HG03175 (cell line): Measurements from ENCODE around the gene HELZ.
"Not testable (repeated sequence)": the region's sequence is repeated elsewhere in the genome, so short reads cannot be mapped to it uniquely, and the experiment has no call there.

Experiments
- ATAC-seq: cut with Tn5 transposase; IDR thresholded peaks from one replicate; pipeline ENCODE4 v1.9.1; 2021; ENCODE audit warnings: mild to moderate bottlenecking, moderate library complexity; ENCODE audit not compliant: unreplicated experiment

The HELZ gene

DNA sequence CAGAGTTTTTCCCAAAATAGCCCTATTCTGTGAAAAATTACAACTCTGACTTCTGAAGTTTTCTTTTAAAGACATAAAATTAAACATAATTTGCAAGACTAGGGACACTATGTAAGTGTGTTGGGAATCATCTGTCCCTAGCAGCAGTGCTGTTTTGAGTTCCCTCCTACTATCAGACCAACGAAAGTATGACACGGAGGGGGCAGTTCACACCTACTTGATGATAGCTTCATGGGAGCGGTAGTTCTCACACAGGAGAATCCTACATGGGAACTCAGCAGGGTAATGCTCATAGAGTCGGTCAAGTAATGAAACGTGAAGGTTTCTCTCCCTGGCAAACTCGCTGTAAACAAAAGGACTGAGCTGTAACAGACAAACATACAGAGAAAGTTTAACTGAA, 96.6 kb downstream of the HELZ start:
- no peak for ATAC-seq

DNA sequence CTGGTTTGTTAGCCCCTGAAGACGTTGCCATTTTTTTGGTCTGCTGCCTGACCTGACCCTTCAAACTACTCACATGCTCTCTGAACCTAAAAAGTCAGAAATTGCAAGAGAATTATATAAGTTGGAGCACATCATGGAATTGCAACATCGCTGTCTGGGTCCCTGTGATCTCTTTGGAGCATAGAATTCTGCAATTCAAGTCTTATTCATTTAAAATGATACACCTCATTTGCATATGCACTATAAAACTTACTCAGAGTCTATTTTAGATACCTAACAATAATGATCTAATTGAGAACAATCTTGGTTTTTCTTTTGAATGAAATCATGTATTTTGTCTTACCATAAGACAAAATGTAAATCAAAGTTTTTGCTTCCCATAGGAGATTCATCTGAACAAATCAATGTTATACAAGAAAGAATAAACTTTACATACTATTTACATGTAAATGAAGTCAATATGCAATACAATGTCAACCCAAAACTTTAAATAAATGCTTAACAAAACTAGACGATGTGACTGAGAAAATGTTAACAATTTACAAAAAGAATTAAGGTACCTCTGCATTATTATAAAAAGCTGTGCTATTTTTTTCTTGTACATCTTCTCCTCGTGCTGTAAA, 99.7 kb downstream of the HELZ start:
- no peak for ATAC-seq

- ATAC-seq, result no peak
Measured at GRCh38 chr17:67143318-67143717, 101.7 kb downstream of the HELZ start.

DNA sequence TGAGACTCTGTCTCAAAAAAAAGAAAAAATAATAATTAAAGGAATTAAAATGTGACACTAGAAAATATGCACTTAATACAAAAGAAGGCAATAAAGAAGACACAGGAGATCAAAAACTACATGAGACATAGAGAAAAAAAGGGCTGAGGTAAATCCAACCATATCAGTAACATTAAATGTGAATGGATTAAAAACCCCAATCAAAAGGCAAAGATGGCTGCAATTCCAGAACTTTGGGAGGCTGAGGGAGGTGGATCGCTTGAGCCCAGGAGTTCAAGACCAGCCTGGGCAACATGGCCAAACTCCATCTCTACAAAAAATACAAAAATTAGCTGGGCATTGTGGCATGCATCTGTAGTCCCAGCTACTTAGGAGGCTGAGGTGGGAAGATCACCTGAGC, 103.0 kb downstream of the HELZ start:
- not testable (repeated sequence) for ATAC-seq

GRCh38 chr17:67139784-67140665, 105.0 kb downstream of the HELZ start:
- ATAC-seq, result no peak

DNA sequence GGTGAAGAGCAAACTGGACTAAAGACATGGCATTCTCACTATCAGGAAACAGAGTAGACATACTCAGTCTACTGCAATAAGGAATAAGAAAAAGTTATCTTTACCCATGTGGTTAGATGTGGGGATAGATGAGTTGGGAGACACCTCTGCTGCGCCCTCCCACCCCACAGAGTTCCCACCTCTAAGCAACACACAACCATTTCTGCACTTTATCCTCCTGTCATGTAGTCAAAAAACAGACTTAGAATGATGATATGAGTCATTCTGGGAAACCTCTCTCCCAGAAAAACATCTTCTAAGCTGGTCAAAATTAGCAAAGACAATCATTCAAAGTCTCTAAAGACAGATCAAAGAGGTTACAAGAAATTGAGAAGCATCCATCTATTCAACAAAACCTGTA, 105.7 kb downstream of the HELZ start:
- ATAC-seq, result no peak

DNA sequence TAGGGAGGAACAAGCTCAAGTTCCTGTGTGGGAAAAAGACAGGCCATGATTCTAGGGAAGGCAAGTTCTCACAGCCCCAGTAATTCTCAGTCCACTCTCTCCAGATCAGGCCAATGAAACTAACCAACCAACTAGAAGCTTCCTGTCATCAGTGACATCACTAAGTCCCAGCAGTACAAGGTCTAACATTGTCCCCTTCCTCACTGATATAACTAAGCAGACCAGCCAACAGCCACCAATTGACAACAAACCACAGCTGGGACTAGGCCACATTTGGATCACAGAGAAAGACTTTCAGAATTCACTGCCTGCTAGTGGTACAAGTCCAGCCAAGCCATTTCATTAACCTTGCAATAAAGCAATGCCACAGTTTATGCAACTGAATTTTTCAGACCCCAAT, 106.6 kb downstream of the HELZ start:
- ATAC-seq, result no peak

- no peak for ATAC-seq
Measured at GRCh38 chr17:67137860-67138259, 107.1 kb downstream of the HELZ start.

DNA sequence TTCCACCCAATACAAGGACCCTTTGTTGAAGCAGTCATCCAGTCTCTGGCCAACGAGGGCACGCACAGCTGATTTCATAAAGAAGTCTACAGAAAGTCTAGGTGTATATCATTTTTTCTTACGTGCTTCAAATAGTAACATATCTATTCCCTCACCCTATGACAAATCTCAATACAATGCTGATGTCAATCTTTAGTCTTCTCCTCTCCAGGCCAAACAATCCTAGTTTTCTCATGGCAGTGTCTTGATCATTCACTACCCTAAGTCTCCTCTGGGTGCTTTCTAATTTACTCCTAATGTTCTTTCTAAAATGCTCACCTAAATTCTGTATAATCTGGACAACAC, 108.0 kb downstream of the HELZ start:
- ATAC-seq, result no peak

DNA sequence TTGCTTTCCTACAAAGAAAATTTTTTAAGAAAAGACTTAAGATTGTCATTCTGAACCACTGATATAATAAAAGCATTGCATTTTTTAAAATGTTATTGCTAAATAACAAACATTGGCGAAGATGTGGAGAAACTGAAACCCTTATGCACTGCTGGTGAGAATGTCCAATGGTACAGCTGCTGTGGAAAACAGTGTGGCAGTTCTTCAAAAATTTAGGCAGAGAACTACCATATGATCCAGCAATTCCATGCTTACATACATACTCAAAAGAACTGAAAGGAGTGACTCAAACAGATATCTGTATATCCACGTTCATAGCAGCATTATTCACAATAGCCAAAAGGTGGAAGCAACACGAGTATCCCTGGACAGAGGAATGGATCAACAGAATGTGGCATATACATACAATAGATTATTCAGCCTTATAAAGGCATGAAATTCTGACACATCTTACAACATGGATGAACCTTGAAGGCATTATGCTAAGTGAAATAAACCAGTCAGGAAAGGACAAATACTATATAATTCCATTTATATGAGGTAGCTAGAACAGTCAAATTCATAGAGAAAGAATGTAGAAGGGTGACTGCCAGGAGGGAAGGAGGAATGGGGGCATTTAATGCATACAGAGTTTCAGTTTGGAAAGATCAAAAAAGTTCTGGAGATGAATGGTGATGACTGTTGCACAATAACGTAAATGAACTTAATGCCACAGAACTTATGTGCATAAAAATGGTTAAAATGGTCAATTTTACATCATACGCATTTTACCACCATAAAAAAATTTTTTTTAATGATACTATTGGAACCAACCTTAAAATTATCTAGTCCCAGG, 108.6 kb downstream of the HELZ start:
- ATAC-seq, result no peak

GRCh38 chr17:67133161-67133560, 111.8 kb downstream of the HELZ start:
- no peak for ATAC-seq

GRCh38 chr17:67132366-67132765, 112.6 kb downstream of the HELZ start:
- no peak for ATAC-seq

DNA sequence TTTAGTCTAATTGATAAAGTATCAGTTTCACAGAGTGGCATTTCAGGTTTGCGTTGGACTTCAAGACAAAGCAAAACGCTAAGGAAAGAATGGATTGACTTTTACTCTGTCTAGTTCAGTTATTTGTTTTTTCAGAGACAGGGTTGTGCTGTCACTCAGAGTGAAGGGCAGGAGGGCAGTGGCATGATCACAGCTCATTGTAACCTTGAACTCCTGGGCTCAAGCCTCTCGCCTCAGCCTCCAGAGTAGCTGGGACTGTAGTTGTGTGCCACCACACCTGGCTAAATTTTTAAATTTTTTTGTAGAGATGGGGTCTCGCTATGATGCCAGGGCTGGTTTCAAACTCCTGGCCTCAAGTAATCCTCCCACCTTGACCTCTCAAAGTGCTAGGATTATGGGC, 114.2 kb downstream of the HELZ start:
- no peak for ATAC-seq

DNA sequence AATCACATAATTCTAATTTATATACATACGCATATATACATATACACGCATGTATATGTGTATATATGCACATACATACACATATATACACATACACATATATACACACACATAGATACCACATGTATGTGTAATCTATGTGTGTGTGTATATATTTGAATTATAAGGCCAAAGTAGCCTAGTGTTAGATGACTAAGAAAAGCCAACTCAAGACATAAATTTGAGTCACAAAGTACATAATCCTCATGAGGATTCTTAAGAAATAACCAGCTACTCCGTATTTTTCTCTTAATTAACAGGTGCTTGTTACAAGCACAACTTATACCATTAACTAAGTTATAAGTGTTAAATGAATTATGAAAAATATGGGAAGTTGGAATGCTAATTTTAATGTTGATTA, 115.7 kb downstream of the HELZ start:
- ATAC-seq, result no peak

- no peak for ATAC-seq
Measured at GRCh38 chr17:67128700-67129099, 116.3 kb downstream of the HELZ start.

DNA sequence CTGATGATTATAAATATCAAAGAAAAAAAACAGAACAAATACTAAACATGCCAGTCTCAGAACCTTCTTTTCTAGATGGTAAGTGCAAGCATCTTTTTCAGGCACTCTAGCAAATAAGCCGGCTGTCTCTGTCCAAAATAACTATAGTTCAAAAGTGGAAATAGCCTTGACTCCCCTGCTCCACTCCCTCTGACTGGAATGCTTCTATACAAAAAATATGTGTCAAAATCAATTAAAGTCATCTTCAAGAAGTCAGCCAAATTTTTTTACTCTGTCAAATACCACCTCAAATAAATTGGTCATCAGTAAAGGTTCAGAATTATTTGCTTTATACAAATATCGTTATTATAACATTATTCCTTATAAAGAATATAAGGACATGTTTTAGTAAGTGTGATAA, 117.1 kb downstream of the HELZ start:
- no peak for ATAC-seq

DNA sequence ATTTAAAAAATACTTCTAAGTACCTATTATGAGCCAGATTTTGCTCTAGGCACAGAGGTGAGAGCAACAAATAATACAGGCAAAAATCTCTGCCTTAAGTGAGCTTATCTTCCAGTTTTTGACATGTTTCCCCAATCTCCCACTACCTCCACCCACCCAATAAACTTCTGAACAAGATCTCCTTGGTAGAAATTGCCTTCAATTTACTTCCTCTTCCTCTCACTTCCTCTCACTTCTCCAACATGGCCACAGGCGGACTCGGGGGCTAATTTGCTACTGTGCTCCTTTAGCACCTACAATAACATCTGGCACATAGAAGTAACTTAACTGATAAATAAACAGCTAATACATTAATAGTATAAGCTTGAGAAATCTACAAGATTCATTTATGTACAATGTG, 118.0 kb downstream of the HELZ start:
- ATAC-seq, result no peak

DNA sequence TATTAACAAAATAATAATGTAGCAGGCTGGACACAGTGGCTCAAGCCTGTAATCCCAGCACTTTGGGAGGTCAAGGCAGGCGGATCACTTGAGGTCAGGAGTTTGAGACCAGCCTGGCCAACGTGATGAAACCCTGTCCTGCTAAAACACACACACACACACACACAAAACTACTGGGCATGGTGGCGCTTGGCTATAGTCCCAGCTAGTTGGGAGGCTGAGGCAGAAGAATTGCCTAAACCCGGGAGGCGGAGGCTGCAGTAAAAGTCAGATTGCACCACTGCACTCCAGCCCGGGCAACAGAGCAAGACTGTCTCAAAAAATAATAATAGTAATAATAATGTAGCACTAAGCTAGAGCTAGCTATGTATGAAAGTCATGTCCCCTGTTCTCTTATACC, 118.5 kb downstream of the HELZ start:
- ATAC-seq, result not testable (repeated sequence)

- ATAC-seq, result no peak
Measured at GRCh38 chr17:67125924-67126323, 119.1 kb downstream of the HELZ start.

DNA sequence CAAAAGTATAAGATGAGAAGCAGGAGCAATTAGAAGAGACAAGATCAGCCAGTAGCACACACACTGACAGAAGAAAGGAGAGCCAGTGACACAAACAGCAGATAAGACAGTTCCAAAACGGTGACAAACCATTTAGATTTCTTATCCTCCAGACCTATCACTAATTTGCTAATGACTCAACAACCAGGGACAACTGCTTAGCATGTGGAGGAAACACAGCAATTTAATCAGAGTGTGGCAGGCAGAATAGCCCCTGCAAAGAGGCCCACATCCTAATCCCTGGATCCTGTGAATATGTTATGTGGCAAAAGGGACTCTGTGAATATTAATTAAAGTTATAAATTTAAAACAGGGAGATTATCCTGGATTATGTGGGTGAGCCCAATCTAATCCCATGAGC, 119.6 kb downstream of the HELZ start:
- no peak for ATAC-seq

DNA sequence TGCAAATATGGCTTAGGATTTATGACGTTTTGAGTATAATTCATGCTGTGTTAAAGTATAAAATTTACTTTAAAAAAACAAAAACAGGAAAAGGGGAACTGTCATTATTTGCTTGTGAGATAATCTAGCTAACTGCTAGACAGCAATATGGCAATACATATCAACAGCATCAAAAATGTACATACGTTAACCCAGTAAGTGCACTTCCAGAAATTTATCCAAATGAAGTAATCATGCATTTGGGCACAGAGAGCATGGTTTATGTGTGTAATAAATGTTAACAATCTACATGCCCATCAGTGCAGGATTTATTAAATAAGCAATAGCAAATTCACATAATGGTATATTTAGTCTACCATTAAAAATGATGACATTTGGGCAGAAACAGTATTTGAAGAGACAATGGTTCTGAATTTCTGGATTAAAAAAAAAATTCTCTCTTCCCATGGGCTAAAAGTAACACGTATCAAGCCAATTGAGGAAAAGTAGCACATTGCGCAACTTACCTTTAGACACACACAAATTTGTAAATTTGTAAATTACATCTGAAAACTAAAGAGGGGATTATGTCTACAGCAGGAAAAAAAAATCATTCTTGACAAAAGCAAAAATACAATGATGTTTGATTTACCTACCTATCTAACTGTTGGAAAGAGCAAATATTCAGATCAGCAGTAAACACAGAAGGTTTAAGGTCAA, 120.4 kb downstream of the HELZ start:
- no peak for ATAC-seq
